Measurements from ENCODE around the gene AATF.

The AATF gene

GRCh38 chr17:36979565-36979941 is 30.8 kb downstream of the AATF start:
- DNase-seq (ENCODE audit: low read depth), result no peak

GRCh38 chr17:36980280-36980761 is 31.6 kb downstream of the AATF start:
- peak; percentile 20 for DNase-seq (ENCODE audit: low read depth)

GRCh38 chr17:36983618-36984017 is 34.9 kb downstream of the AATF start:
- no peak for DNase-seq (ENCODE audit: low read depth)

GRCh38 chr17:36989173-36989572 is 40.4 kb downstream of the AATF start:
- DNase-seq (ENCODE audit: low read depth), result no peak

- DNase-seq (ENCODE audit: low read depth), result no peak
Observed at GRCh38 chr17:36992701-36993100, 43.9 kb downstream of the AATF start.

- no peak for DNase-seq (ENCODE audit: low read depth)
Observed at GRCh38 chr17:36993227-36993626, 44.5 kb downstream of the AATF start.

- no peak for DNase-seq (ENCODE audit: low read depth)
Observed at GRCh38 chr17:36994438-36994837, 45.7 kb downstream of the AATF start.

- DNase-seq (ENCODE audit: low read depth), result no peak
Observed at GRCh38 chr17:36999471-36999870, 50.7 kb downstream of the AATF start.

GRCh38 chr17:37016780-37017179 is 68.0 kb downstream of the AATF start:
- no peak for DNase-seq (ENCODE audit: low read depth)

GRCh38 chr17:37017404-37017803 is 68.7 kb downstream of the AATF start:
- DNase-seq (ENCODE audit: low read depth), result no peak

GRCh38 chr17:37019117-37019740 is 70.5 kb downstream of the AATF start:
- DNase-seq (ENCODE audit: low read depth), result no peak

- DNase-seq (ENCODE audit: low read depth), result no peak
Observed at GRCh38 chr17:37019741-37020129, 71.0 kb downstream of the AATF start.

GRCh38 chr17:37024181-37024637 is 75.5 kb downstream of the AATF start:
- DNase-seq (ENCODE audit: low read depth), result no peak

GRCh38 chr17:37025238-37025637 is 76.5 kb downstream of the AATF start:
- no peak for DNase-seq (ENCODE audit: low read depth)

- DNase-seq (ENCODE audit: low read depth), result no peak
Observed at GRCh38 chr17:37025847-37026530, 77.2 kb downstream of the AATF start.

- DNase-seq (ENCODE audit: low read depth), result no peak
Observed at GRCh38 chr17:37026531-37026869, 77.7 kb downstream of the AATF start.

- DNase-seq (ENCODE audit: low read depth), result no peak
Observed at GRCh38 chr17:37028040-37028439, 79.3 kb downstream of the AATF start.

GRCh38 chr17:37031493-37032083 is 82.8 kb downstream of the AATF start:
- DNase-seq (ENCODE audit: low read depth), result no peak

GRCh38 chr17:37037590-37038155 is 88.9 kb downstream of the AATF start:
- DNase-seq (ENCODE audit: low read depth), result no peak

GRCh38 chr17:37039269-37039668 is 90.5 kb downstream of the AATF start:
- DNase-seq (ENCODE audit: low read depth), result no peak

- DNase-seq (ENCODE audit: low read depth), result no peak
Observed at GRCh38 chr17:37041932-37042331, 93.2 kb downstream of the AATF start.

GRCh38 chr17:37043201-37043600 is 94.4 kb downstream of the AATF start:
- DNase-seq (ENCODE audit: low read depth), result no peak

- no peak for DNase-seq (ENCODE audit: low read depth)
Observed at GRCh38 chr17:37045351-37045922, 96.7 kb downstream of the AATF start.

All from fibroblast of the conjunctiva (primary cell).